H9 (cell line): Measurements from ENCODE around the gene AIF1. TPM values are rescaled to one million over a fixed set of nuclear protein-coding genes. Genes with fewer than 3 reads are reported as not detected.

Experiments used
- DNase-seq: peaks from one replicate; pipeline ENCODE4 v3.0.0-alpha.2; 2017
- H2AFZ ChIP-seq: one replicate; pipeline ENCODE4 v1.6.1; 2013; ENCODE audit warnings: mild to moderate bottlenecking, low read length, control low read depth, moderate library complexity
- H2AK5ac ChIP-seq: 2 replicates; pipeline ENCODE4 v1.6.1; 2013; ENCODE audit warnings: low read length, control low read depth, mixed read lengths; ENCODE audit not compliant: insufficient read length
- H2BK120ac ChIP-seq: one replicate; pipeline ENCODE4 v1.6.1; 2013; ENCODE audit warnings: low read depth, mild to moderate bottlenecking, low read length, control low read depth, inconsistent platforms; ENCODE audit not compliant: poor library complexity, severe bottlenecking
- H2BK12ac ChIP-seq: 2 replicates; pipeline ENCODE4 v1.6.1; 2013; ENCODE audit warnings: low read length, control low read depth, mixed read lengths, low read depth; ENCODE audit not compliant: insufficient read length
- H2BK15ac ChIP-seq: 2 replicates; pipeline ENCODE4 v1.6.1; 2013; ENCODE audit warnings: low read depth, low read length, control low read depth
- H2BK20ac ChIP-seq: one replicate; pipeline ENCODE4 v1.6.1; 2013; ENCODE audit warnings: low read depth, mild to moderate bottlenecking, low read length, control low read depth, inconsistent platforms; ENCODE audit not compliant: poor library complexity, severe bottlenecking
- H2BK5ac ChIP-seq: 2 replicates; pipeline ENCODE4 v1.6.1; 2013; ENCODE audit warnings: low read length, control low read depth, mixed read lengths; ENCODE audit not compliant: insufficient read length
- H3K14ac ChIP-seq: 2 replicates; pipeline ENCODE4 v1.6.1; 2013; ENCODE audit warnings: low read length, control low read depth; ENCODE audit not compliant: insufficient read depth
- H3K18ac ChIP-seq: 2 replicates; pipeline ENCODE4 v1.6.1; 2013; ENCODE audit warnings: low read depth, mild to moderate bottlenecking, mixed read lengths, low read length, control low read depth; ENCODE audit not compliant: insufficient read length
- H3K23ac ChIP-seq: 2 replicates; pipeline ENCODE4 v1.6.1; 2013; ENCODE audit warnings: low read length, control low read depth, mixed read lengths, low read depth; ENCODE audit not compliant: insufficient read length
- H3K23me2 ChIP-seq: 2 replicates; pipeline ENCODE4 v1.6.1; 2013; ENCODE audit warnings: low read depth, mild to moderate bottlenecking, mixed read lengths, low read length, control low read depth; ENCODE audit not compliant: insufficient read length, poor library complexity, severe bottlenecking
- H3K27ac ChIP-seq: 2 replicates; pipeline ENCODE4 v1.5.1; 2013; ENCODE audit warnings: low read length, control low read depth, mixed read lengths, low read depth; ENCODE audit not compliant: insufficient read length
- H3K27me3 ChIP-seq: 2 replicates; pipeline ENCODE4 v1.6.1; 2013; ENCODE audit warnings: low read length, control low read depth, inconsistent platforms; ENCODE audit not compliant: insufficient read depth
- H3K4ac ChIP-seq: 2 replicates; pipeline ENCODE4 v1.6.1; 2013; ENCODE audit warnings: low read depth, mild to moderate bottlenecking, control low read depth, inconsistent platforms, low read length, moderate library complexity
- H3K4me1 ChIP-seq: 2 replicates; pipeline ENCODE4 v1.6.1; 2013; ENCODE audit warnings: low read length, control low read depth, inconsistent platforms; ENCODE audit not compliant: insufficient read depth
- H3K4me2 ChIP-seq: 2 replicates; pipeline ENCODE4 v1.6.1; 2013; ENCODE audit warnings: low read length, control low read depth, mixed read lengths; ENCODE audit not compliant: insufficient read length, insufficient read depth
- H3K56ac ChIP-seq: 2 replicates; pipeline ENCODE4 v1.6.1; 2013; ENCODE audit warnings: low read depth, mild to moderate bottlenecking, mixed read lengths, low read length, control low read depth; ENCODE audit not compliant: insufficient read length
- H3K79me1 ChIP-seq: 2 replicates; pipeline ENCODE4 v1.6.1; 2013; ENCODE audit warnings: low read depth, mild to moderate bottlenecking, moderate library complexity, low read length, control low read depth, inconsistent platforms; ENCODE audit not compliant: insufficient read depth, poor library complexity, severe bottlenecking
- H3K79me2 ChIP-seq: 2 replicates; pipeline ENCODE4 v1.6.1; 2013; ENCODE audit warnings: low read length, control low read depth, inconsistent platforms; ENCODE audit not compliant: insufficient read depth
- H3K9ac ChIP-seq: 2 replicates; pipeline ENCODE4 v1.6.1; 2013; ENCODE audit warnings: low read length, control low read depth, mixed read lengths; ENCODE audit not compliant: insufficient read length; ENCODE audit errors: extremely low read depth
- H3K9me3 ChIP-seq: one replicate; pipeline ENCODE4 v1.6.1; 2013; ENCODE audit warnings: low read depth, low read length, inconsistent platforms; ENCODE audit not compliant: control insufficient read depth
- H3T11ph ChIP-seq: one replicate; pipeline ENCODE4 v1.6.1; 2013; ENCODE audit warnings: mild to moderate bottlenecking, low read length, control low read depth, inconsistent platforms
- H4K20me1 ChIP-seq: one replicate; pipeline ENCODE4 v1.6.1; 2013; ENCODE audit not compliant: control insufficient read depth, insufficient read length, insufficient read depth
- H4K5ac ChIP-seq: 2 replicates; pipeline ENCODE4 v1.6.1; 2013; ENCODE audit warnings: low read depth, mild to moderate bottlenecking, mixed read lengths, low read length, control low read depth; ENCODE audit not compliant: insufficient read length
- H4K8ac ChIP-seq: replicated peaks from 2 replicates; pipeline ENCODE4 v1.6.1; 2013; ENCODE audit warnings: low read length, control low read depth, mixed read lengths, low read depth; ENCODE audit not compliant: insufficient read length
- H4K91ac ChIP-seq: 2 replicates; pipeline ENCODE4 v1.6.1; 2013; ENCODE audit warnings: low read depth, mild to moderate bottlenecking, moderate library complexity, mixed read lengths, low read length, control low read depth; ENCODE audit not compliant: insufficient read length
- H3K27ac Mint-ChIP-seq, 3 experiments: 2 replicates in 2 of 3; 3 replicates in 1 of 3; pipeline ENCODE4 v1.8.0; 2020 to 2021; ENCODE audit warnings: mixed read lengths in 3 of 3, mild to moderate bottlenecking in 1 of 3, moderate library complexity in 1 of 3
- H3K27me3 Mint-ChIP-seq: 2 replicates; pipeline ENCODE4 v1.8.0; 2021; ENCODE audit warnings: low read depth, mild to moderate bottlenecking, moderate library complexity, mixed read lengths
- H3K36me3 Mint-ChIP-seq, 3 experiments: 2 replicates in 2 of 3; 3 replicates in 1 of 3; pipeline ENCODE4 v1.8.0; 2020 to 2021; ENCODE audit warnings: low read depth in 3 of 3, mixed read lengths in 3 of 3; ENCODE audit not compliant: insufficient read depth in 1 of 3
- H3K4me1 Mint-ChIP-seq, 2 experiments: 2 replicates each; pipeline ENCODE4 v1.8.0; 2020; ENCODE audit warnings: mixed read lengths in 2 of 2
- H3K4me3 Mint-ChIP-seq, 2 experiments: 2 replicates in 1 of 2; 3 replicates in 1 of 2; pipeline ENCODE4 v1.8.0; 2020 to 2021; ENCODE audit warnings: mild to moderate bottlenecking in 2 of 2, mixed read lengths in 2 of 2, moderate library complexity in 1 of 2
- H3K9me3 Mint-ChIP-seq, 2 experiments: 2 replicates in 1 of 2; 3 replicates in 1 of 2; pipeline ENCODE4 v1.8.0; 2020; ENCODE audit warnings: mild to moderate bottlenecking in 2 of 2, mixed read lengths in 2 of 2, moderate library complexity in 1 of 2
- WGBS: extraction: QIAGEN DNeasy Blood & Tissue Kit; methylation state at CpG from one replicate; pipeline ENCODE4 v1.1.7; 2013; ENCODE audit warnings: missing lambda C conversion rate, low lambda C conversion rate, mixed read lengths; ENCODE audit not compliant: insufficient read length; ENCODE audit errors: extremely low coverage; 5-methylcytosine and 5-hydroxymethylcytosine counted together
- total RNA-seq: library from RNA; stranded (reverse); gene quantifications from 2 replicates; pipeline ENCODE4 v1.2.1, GENCODE V29; 2021
- TF ChIP-seq, protein P1 (sequence below): fragments of 200-600 bp; sonication (generic); conservative IDR thresholded peaks from 3 replicates; pipeline ENCODE4 v1.8.0; 2021; ENCODE audit warnings: antibody characterized with exemption, mild to moderate bottlenecking

AIF1 gene
- total RNA-seq, 1 experiment from 2014 or later = 4.2 TPM

GRCh38 chr6:31607317-31607716 is 7.7 kb upstream of the AIF1 start:
- H3K23ac ChIP-seq = no peak overlapping the region
- no peaks in the 10 kb centered on the region for H3K9me3 ChIP-seq
- no peaks in the 10 kb centered on the region for H4K20me1 ChIP-seq
- H3K27me3 Mint-ChIP-seq = no peaks in the 10 kb centered on the region
- no peak overlapping the region for H3K27ac ChIP-seq
- no peaks in the 10 kb centered on the region for H3K4me1 ChIP-seq
- no peaks in the 10 kb centered on the region for H3K79me1 ChIP-seq
- H2AK5ac ChIP-seq = no peak overlapping the region
- peaks cover 5 to 9% of the 10 kb centered on the region in 2 experiments for H3K4me1 Mint-ChIP-seq
- no peak overlapping the region for H4K91ac ChIP-seq
- H3K4me3 Mint-ChIP-seq = no peak overlapping the region
- no peaks in the 10 kb centered on the region for H3K23me2 ChIP-seq
- no peak overlapping the region for H3K27ac Mint-ChIP-seq
- no peak overlapping the region for H2BK5ac ChIP-seq
- no peaks in the 10 kb centered on the region for H3K36me3 Mint-ChIP-seq
- no CpG with 5 or more reads among the region's 1 CpG for WGBS
- no peak overlapping the region for H3K4me2 ChIP-seq
- no peak overlapping the region for H3K56ac ChIP-seq
- TF ChIP-seq, protein P1, sequence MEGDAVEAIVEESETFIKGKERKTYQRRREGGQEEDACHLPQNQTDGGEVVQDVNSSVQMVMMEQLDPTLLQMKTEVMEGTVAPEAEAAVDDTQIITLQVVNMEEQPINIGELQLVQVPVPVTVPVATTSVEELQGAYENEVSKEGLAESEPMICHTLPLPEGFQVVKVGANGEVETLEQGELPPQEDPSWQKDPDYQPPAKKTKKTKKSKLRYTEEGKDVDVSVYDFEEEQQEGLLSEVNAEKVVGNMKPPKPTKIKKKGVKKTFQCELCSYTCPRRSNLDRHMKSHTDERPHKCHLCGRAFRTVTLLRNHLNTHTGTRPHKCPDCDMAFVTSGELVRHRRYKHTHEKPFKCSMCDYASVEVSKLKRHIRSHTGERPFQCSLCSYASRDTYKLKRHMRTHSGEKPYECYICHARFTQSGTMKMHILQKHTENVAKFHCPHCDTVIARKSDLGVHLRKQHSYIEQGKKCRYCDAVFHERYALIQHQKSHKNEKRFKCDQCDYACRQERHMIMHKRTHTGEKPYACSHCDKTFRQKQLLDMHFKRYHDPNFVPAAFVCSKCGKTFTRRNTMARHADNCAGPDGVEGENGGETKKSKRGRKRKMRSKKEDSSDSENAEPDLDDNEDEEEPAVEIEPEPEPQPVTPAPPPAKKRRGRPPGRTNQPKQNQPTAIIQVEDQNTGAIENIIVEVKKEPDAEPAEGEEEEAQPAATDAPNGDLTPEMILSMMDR = no peak
- H2BK20ac ChIP-seq = no peak overlapping the region
- no peak overlapping the region for H2AFZ ChIP-seq
- H3K79me2 ChIP-seq = no peaks in the 10 kb centered on the region
- no peak overlapping the region for H3K4ac ChIP-seq
- no peak overlapping the region for H2BK15ac ChIP-seq
- H2BK120ac ChIP-seq = no peak overlapping the region
- no peak overlapping the region for H2BK12ac ChIP-seq
- no peak overlapping the region for H3K18ac ChIP-seq
- no peaks in the 10 kb centered on the region for H3K9me3 Mint-ChIP-seq
- no peak for DNase-seq
- no peak overlapping the region for H4K8ac ChIP-seq
- no peak overlapping the region for H3T11ph ChIP-seq
- no peaks in the 10 kb centered on the region for H3K27me3 ChIP-seq
- no peak overlapping the region for H4K5ac ChIP-seq
- no peak overlapping the region for H3K9ac ChIP-seq
- no peak overlapping the region for H3K14ac ChIP-seq
